Fibroblast of lung (primary cell): ENCODE data around the gene HOXB7.

Source experiments
- CTCF ChIP-seq, 2 donors: IDR thresholded peaks in 1 of 2; conservative IDR thresholded peaks in 1 of 2; 1 replicate in 1 of 2; 2 replicates in 1 of 2; pipeline ENCODE4 v1.5.1; 2011 to 2012; ENCODE audit warnings: low read length in 2 of 2, control low read depth in 1 of 2, inconsistent platforms in 1 of 2, low read depth in 1 of 2, mild to moderate bottlenecking in 1 of 2
- EZH2 ChIP-seq: IDR thresholded peaks from 2 replicates; pipeline ENCODE4 v1.5.1; 2012; ENCODE audit warnings: low read length, control low read depth, mild to moderate bottlenecking; ENCODE audit errors: missing control alignments

GRCh38 chr17:48644159-48644558, 33.3 kb upstream of the HOXB7 start:
- TF ChIP-seq CTCF (conservative IDR thresholded peaks at IDR 0.05 in 1 of 2, IDR thresholded peaks at IDR 0.05 in 1 of 2; ENCODE audit: low read depth in 1 of 2, low read length in 2 of 2): no peak
- TF ChIP-seq EZH2: peak; percentile 57
